HG02759 (cell line): ENCODE results near the gene NUAK1.

Experiments used
- ATAC-seq: cut with Tn5 transposase; IDR thresholded peaks from one replicate; pipeline ENCODE4 v1.9.1; 2021; ENCODE audit warnings: mild to moderate bottlenecking, moderate library complexity; ENCODE audit not compliant: unreplicated experiment

Gene NUAK1

GRCh38 chr12:106113042-106113441, 25.7 kb downstream of the NUAK1 start:
- no peak for ATAC-seq

- no peak for ATAC-seq
These were observed 26.5 kb downstream of the NUAK1 start for GRCh38 chr12:106112145-106112821.

GRCh38 chr12:106110626-106111300, 28.0 kb downstream of the NUAK1 start:
- ATAC-seq = no peak

- ATAC-seq = no peak
These were observed 29.4 kb downstream of the NUAK1 start for GRCh38 chr12:106109168-106109910.

GRCh38 chr12:106108185-106108835, 30.4 kb downstream of the NUAK1 start:
- no peak for ATAC-seq

- no peak for ATAC-seq
These were observed 31.2 kb downstream of the NUAK1 start for GRCh38 chr12:106107566-106107965.

GRCh38 chr12:106106892-106107291, 31.9 kb downstream of the NUAK1 start:
- no peak for ATAC-seq

- no peak for ATAC-seq
These were observed 32.6 kb downstream of the NUAK1 start for GRCh38 chr12:106106061-106106566.

GRCh38 chr12:106101803-106102202, 37.0 kb downstream of the NUAK1 start:
- no peak for ATAC-seq

- no peak for ATAC-seq
These were observed 40.0 kb downstream of the NUAK1 start for GRCh38 chr12:106098691-106099200.

- ATAC-seq = no peak
These were observed 41.7 kb downstream of the NUAK1 start for GRCh38 chr12:106097011-106097410.

- no peak for ATAC-seq
These were observed 42.4 kb downstream of the NUAK1 start for GRCh38 chr12:106096376-106096775.

GRCh38 chr12:106094304-106094703, 44.5 kb downstream of the NUAK1 start:
- ATAC-seq = no peak

- ATAC-seq = no peak
These were observed 45.5 kb downstream of the NUAK1 start for GRCh38 chr12:106093246-106093645.

GRCh38 chr12:106091446-106091820, 47.3 kb downstream of the NUAK1 start:
- ATAC-seq = no peak

GRCh38 chr12:106090591-106091445, 47.9 kb downstream of the NUAK1 start:
- no peak for ATAC-seq

- ATAC-seq = no peak
These were observed 48.8 kb downstream of the NUAK1 start for GRCh38 chr12:106089935-106090334.

- no peak for ATAC-seq
These were observed 49.8 kb downstream of the NUAK1 start for GRCh38 chr12:106088811-106089485.

GRCh38 chr12:106088246-106088808, 50.4 kb downstream of the NUAK1 start:
- no peak for ATAC-seq
